CD4-positive, alpha-beta T cell treated with Interferon alpha-2 for 1 hour (primary cell): ENCODE measurements around the gene SMARCD2.

Source experiments
- DNase-seq, 2 donors: peaks; one replicate each; pipeline ENCODE4 v3.0.0-alpha.2; 2020 to 2022

The SMARCD2 gene

DNA sequence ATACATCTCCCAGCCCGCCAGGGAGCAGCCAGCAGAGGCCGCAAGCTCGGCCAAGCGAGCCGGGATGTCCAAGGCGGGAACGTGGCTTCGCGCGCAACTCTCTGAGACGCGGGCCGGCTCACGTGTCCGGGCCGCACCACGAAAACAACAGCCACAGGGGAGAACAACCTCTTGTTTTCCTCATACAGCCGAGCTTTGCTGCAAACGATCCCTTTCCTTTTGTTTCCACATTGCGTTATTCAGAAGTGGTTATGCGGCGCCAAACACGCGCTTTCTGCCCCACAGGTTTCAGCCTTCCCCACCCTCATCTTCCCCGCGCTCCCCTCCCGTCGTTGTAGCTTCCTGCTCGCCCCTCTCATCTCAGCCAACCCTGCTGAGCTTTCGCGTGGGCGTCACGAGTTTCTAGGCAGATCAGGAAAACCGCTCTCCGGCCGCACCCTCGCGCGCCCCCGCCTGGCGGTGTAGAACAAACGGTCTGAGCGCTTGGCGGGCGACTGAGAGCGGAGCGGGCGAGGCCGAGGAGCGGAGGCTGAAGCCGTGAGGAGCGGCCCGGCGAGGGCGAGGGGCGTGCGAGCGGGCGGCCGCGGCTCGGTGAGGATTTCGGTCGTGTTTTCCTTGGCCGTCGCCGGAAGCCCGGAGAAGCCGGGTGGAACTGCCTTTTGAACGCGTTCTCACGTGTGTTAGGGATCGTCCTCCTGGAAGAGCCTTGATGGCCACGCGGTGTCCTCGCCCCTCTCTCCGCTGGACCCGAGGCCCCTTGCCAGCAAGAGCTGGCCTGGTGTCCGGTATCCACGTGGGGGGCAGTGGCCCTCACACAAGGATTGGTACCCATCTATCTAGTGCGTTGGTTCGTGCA is 6.6 kb upstream of the SMARCD2 start:
- DNase-seq, result peak; percentile 95

DNA sequence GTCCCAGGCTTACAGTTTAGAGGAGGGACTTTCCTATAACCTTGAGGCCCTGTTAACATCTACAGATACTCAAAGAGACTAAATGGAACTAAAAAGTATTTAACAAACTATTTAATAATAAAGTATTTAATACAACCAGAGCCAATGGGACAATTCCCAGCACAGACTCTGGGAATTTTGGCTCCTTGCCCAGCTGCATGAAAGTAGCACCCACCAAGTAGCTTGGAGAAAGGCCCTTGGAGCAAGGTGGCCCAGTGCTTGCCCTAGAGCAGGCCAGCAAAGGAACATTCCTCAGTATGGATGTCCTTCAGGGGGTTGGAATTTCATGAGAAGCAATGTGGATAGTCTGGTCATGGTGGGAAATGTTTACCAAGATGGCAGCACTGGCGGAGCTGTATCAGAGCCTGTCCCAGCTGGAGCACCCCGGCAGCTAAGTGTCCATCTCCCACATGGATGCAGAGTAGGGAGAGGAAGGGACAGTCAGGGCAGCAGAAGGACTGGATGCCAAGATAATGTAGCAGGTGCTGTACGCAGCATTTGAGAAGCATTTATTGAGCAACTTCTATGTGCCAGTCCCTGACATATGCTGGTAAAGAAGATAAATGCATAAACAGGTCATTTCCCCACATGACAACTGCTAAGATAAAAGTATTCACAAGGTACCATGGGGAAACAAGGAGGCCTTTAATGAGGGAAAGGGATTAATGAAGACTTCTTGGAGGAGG is 5.2 kb upstream of the SMARCD2 start:
- no peak for DNase-seq

DNA sequence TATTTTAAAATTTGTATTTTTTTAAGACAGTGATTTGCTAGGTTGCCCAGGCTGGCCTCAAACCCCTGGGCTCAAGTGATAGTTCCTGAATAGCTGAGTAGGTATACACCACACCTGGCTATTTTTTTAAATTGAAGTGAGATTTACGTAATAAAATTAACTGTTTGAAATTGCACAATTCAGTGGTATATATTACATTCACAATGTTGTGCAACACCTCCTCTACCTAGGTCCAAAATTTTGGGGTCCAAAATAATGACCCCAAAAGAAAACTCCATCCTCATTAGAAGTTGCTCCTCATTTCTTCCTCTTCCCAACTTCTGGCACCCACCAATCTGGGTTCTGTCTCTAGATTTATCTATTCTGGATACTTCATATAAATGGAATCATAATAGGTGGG is 3.0 kb upstream of the SMARCD2 start:
- no peak for DNase-seq

DNA sequence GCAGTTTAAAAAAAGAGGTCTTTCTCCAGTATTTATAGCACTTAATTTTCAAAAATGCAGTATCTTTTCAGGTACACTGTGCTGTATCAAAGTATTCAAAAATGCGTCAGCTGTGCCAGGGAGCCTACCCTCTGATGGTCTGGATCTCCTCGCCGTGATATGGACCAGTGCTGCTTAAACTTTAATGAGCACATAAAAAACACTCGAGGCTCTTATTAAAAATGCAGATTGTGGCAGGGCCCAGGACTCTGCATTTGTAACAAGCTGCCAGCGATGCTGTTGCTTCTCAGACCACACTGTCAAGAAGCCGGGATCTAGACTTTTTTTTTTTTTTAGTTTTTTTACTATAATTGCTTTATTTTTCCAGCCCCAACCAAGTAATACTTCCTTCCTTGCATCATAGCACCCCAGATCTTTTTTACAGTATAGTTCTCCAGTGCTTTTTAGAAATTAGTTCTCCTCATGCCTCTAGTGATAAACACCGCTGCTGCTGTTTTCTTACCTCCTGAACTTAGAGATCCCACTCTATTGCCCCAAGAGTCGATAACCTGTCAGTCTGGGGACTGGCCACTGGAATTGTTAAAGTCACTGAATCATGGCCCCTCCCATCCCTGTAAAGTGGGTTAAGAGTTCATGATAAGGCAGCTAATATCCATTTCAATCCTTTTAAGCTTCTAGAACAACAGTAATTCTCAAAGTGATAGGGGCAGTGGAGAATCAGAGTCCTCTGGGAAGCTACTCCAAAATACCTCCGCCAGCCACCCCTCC is 1.6 kb upstream of the SMARCD2 start:
- no peak for DNase-seq

DNA sequence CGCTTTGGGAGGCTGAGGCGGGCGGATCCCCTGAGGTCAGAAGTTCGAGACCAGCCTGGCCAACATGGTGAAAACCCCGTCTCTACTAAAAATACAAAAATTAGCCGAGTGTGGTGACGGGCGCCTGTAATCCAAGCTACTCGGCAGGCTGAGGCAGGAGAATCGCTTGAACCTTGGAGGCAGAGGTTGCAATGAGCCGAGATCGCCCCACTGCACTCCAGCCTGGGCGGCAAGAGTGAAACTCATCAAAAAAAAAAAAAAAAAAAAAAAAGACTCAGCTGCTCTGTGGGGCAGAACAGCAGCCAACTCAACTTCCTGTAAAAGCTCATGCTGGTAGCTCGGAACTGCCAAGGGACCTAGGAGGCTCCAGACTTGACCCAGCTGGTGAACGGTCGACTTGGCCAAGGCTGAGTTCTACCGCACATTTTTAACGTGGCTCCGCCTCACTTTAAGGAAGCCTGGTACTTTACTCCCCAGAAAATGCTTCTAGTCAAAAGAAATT is 953 bp upstream of the SMARCD2 start:
- peak; percentile 61 to 72 for DNase-seq

DNA sequence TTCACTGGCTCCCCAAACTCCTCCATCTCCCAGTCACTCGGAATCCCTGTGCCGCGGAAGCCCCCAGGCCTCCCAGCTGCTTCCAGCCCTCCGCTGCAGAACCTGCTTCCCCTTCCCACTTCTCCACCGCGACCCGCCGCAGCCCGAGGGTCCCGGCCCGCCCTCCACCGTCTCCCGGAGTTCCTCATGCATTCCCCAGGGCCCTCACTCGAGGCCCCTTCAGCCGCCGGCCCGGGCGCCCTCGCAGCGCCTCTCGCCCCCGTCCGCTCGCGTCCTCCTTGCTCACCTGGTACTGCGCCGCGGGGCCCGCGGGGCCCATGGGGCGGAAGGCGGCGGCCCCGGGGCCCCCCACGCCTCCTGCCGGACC is 329 bp downstream of the SMARCD2 start:
- DNase-seq, result no peak

DNA sequence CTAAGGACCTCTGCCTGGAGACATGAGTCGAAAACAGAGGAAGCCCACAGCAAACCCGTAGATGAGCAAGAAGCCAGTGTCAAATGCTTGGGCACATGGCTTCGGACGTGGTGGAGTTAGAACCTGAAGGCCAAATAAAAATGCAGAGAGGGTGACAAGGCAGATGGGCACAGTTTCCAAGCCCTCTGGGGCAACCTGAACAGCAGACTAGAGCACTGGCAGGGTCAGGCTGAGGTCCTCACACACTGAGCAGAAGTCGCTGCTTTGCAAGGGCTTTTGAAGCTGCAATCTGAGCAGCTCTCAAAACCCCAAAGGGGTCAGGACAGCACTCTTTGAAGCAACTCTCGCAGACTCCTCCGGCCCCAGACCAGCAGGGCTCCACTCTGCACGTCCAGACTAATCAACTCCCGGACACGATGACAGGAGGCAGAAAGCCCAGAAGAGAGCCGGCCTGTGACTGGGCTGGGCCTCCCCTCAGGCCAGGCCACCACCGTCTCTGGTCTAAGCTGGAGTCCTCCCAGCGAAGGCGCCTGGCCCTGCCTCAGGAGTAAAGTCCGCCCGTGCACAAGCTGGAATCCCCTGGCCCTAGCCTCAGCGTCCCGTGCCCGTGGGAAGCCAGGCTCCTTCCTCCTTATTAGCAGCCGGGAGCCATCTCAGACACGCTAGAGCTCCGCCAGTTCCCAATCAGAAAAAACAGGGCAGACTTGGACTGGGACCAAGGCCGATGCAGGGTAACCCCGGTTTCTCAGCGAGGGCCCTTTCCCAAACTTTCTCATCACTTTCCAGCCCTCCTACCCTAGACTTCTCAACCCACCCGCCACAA is 924 bp downstream of the SMARCD2 start:
- no peak for DNase-seq

DNA sequence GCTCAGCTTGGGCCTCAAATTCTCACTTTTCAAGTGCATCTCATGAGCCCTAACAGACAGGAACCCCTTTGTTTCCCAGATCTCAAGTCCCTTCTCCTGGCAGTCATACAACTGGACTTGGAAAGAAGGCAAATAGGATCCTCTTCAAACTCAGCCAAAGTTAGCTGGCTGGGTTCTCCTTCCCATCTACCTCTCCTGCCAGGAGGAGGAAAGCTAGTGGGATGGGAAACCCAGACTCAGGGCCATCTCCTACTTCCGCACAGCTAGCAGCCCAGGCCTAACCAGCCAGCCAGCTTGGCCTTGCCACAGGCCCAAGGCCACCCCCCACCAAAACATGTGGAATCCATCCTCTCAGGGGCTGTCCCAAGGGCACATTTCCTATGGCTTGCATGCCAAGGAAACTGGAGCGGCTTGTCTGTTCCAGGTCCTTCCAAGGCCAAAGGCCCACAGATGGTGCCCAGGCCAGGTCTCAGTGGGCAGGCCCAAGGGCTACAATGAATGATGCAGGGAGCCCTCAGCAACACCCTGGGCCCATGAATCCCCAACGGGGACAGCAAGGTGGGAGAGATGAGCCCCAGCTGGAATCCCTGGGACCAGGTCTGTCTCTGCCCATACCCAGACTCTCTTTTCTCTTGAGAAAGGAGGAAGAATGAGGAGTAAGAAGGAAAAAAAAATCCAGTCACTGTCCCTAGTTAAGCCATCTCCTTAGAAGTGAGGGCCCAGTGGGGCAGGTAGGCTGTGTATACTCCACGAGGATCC is 1.7 kb downstream of the SMARCD2 start:
- no peak for DNase-seq

DNA sequence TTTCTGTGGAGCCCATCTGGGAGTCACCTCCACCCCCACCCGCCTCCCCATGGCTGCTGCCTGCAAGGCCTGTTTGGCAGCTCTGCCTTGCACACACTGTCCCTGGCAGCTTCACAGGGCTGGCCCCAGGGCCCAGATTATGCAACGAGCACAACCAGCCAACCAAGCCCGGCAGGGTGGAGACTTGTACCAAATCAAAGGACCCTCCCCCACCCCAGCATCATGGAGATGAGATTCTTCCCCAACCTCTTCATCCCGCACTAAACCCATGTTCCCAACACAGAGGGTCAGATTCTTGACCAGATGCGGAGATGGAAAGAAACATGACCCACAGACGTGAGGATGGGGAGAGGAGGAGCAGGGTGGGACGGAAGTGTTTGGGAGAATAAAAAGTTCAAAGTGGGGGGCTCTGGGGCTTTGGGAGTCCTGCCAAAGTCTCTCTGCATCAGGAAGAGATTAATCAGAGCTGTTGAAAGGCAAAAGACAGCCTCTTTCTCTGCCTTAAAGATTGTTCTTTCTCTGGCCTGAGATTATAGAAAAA is 3.8 kb downstream of the SMARCD2 start:
- DNase-seq, result no peak

DNA sequence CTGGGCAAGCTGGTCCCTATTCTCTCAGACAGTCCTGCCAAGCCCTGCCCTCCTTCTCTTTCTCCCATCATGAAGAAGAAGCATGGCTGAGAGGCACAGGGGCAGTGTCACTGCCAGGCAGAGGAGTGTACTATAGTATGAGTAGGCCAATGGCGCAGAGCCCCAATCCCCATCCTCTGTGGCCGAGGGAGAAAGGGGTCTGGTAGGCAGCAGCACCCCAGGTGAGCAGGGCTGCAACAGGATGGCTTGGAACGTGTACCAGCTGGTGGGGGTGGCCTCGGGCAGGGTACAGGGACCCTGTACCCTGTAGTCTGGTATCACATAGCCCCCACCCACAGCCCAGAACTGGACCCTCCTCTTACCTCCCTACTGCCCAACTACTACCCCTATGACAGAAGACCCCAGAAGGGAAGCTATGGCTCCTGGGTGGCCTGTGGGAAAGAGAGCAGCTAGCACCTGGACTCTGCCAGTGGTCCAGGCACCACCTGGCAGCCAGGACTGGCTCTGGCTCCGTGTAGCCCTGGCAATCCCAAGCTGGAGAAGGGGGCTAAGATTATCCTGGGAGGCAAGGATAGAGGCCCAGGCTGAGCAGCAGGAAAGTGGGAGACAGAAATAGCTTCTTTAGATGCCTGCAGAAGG is 4.4 kb downstream of the SMARCD2 start:
- no peak for DNase-seq

DNA sequence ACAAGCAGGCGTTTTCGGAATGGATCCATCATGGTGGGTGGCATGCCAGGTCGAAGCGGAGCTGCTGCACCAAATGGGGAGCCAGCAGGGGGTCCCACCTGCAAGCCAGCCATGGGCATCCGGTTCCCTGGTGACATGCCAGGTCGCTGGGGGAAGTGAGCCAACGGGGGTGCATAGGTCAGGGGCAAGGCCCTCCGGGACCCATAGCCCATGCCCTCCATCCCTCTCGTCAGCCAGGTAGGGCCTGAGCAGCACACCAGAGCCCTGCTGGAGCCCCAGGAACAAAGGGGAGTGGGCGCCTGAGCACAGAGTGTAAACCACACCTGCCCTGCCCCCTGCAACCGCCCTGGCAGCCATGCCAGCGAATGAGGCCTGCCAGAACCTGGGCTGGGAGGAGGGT is 5.0 kb downstream of the SMARCD2 start:
- DNase-seq, result no peak

DNA sequence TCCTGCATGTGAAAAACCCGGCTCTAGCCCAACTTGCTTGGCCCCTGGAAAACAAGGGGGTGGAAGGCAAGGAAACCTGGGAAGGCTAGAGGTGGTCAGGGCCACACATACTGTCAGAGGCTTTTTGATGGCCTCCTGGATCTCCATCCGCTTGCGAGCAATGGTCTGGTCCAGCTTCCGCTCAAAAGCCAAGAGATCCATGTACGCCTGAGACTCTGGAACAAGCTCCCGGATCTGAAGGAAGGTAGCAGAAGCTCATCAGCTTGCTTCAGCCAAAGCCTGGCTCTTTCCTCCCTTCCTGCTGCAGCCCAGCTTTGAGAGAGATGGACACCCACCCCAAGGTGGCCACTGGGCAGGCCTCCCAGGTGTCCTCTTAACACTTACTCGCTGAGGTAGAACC is 5.7 kb downstream of the SMARCD2 start:
- no peak for DNase-seq

DNA sequence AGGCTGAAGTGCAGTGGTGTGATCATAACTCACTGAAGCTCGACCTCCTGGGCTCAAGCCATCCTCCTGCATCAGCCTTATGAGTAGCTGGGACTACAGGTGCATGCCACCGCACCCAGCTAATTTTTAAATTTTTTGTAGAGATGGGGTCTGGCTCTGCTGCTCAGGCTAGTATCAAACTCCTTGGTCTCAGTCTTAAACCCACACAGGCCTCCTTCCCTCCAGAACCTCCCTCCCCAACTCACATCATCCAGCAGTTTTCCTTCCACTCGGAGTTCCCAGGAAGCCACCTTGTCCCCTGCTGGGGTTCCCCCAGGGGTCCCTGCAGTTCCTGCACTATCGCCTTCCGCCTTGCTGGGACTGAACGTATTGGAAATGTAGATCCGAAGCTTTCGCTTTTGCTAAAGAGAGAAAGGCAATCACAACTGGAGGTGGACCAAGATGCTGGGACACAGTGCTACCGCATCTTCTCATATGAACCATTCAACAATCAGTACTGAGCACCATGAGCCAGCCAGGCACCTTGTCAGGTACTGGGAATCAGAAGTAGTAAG is 7.2 kb downstream of the SMARCD2 start:
- no peak for DNase-seq

DNA sequence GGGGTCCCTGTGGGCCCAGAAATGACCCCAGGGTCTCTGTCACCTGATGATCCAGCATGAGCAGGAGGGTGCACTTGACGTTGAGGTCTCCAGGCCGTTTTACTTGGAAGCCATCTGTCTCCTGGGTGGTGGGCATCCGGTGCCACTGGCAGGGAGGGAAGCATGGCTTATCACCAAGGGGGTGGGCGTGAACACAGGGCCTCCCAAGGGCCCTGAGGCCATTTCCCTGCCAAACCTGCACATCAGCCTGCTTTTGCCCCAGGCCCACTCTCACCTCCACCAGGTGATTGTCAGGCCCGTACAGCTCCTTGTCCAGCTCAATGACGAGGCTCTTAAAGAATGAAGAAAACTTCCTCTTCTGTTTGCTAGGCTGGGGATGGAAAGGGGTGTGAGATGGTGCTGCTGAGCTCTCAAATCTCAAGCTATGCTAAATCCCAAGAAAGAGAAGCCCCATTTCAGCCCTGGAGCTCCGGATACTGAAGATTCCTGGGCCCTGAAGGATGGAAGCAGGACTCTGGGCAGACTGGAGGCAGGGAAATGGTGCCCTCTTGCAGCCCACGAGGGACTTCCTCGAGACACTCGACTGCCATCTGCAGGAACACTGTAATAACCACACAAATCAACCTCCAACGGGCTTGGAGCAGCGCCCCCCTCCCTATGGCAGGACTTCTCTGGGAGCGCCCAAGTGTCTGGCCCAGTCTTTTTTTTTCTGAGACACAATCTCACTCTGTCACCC is 7.9 kb downstream of the SMARCD2 start:
- DNase-seq, result peak; percentile 69 to 78

DNA sequence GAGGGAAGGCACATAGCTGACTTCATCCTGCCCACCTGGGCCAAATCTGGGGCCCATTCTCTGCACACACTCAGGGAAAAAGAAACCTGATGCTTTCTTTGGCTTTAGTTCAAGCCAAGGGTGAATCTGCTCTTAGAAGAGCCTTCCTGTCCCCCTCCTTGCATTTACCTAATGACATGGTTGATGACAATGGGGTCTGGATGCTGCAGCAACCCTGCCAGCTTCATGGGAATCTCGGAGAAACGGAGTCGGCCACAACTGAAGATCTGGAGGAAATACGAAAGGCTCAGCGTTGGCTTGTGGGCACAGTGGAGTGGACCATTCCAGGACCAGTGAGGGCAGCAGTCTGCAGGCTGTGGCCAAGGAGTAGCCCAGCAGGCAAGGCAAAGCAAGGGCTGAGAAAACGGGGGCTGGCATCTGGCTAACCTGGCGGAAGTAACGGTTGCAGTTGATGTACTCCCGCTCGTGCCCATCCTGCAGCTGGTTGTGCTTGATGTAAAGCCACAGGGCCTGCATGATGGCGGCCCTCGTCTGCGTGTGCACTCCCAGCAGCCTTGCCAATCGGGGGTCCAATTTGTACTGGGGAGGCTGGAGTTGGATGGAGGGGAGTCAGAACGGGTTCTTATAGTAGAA is 8.6 kb downstream of the SMARCD2 start:
- DNase-seq, result no peak

DNA sequence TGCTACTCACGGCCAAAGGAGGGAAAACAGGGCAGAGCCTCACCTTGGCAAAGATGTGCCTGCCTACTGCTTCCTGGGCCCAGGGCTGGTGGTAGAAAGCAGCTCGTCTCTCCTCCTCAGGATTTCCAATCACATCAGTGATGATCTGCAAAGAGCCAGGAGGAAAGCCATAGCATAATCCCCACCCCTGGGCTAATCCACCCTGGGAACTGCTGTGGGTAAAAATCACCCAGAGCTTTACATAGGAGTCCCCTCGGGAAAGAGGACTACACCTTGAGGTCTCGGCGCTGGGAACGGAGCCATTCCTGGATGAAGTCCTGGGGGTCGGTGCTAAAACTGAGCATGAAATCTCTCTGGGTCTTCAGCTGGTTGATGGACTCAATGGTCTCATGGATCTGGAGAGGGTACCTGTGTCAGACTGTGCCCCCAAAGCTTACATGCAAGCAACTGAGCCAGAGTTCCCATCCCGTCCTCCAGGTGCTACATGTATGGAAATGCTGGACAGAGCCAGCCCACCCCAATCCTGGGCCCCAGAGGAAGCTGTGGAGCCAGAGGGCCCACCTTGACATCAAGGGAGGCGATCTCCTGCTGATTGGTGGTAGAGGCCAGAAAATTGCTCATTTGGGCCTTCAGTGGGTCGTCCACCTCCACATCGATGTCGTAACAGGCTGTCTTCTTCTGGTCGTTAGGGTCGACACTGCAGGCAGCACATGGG is 9.3 kb downstream of the SMARCD2 start:
- no peak for DNase-seq

DNA sequence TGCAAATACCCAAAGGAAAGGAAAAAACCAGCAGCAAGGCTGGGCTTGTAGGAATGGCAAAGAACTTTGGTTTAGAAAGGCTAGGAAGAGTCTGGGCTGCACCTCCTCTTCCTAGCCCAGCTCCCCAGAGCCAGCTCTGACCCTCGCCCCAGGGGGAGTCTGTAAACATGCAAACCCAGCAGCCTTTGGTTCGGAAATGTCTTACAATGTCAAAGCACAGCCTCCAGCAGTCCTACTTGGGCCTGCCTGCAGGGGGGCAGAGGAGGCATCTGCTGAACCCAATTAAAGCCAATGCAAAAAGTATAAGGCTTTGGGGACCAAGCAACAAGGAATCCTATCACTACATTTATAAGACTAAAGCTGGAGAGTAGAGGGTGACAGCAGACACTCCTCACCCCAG is 10.0 kb downstream of the SMARCD2 start:
- DNase-seq, result no peak

DNA sequence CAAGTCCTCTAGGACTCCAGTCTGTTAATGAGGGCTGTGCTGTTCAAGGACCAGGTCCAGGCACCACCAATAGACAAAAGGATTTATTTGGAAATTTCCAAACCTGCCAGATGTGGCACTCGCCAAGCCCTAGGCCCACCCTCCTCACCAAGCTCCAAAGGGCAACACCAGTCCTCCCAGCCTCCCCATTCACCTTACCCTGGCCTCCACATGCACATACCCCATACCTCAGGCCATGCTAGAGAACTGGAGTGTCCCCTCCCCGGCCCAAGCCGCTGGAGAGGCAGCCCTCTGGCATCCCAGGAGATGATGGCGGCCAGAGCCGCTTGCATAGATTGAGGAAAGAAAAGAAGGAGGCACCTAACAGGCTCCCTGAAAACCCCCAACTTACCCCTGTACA is 10.5 kb downstream of the SMARCD2 start:
- no peak for DNase-seq

DNA sequence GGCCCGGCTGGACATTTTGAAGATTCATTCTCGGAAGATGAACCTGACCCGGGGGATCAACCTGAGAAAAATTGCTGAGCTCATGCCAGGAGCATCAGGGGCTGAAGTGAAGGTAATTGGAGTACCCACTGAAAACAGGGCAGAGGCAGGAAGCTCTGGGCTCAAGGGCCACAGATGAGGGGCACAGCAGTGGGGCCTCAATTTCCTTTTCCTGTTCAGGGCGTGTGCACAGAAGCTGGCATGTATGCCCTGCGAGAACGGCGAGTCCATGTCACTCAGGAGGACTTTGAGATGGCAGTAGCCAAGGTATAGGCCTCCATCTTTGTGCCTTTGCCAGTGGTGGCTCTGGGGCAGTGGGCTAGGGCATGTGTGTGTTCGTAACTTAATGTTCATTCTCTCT is 11.0 kb downstream of the SMARCD2 start:
- no peak for DNase-seq
